Inflammatory macrophage (primary cell): Measurements from ENCODE around the gene NR6A1.

Experiments
- DNase-seq, 2 donors: peaks; one replicate each; pipeline ENCODE4 v3.0.0-alpha.2; 2020 to 2022

NR6A1 gene

DNA sequence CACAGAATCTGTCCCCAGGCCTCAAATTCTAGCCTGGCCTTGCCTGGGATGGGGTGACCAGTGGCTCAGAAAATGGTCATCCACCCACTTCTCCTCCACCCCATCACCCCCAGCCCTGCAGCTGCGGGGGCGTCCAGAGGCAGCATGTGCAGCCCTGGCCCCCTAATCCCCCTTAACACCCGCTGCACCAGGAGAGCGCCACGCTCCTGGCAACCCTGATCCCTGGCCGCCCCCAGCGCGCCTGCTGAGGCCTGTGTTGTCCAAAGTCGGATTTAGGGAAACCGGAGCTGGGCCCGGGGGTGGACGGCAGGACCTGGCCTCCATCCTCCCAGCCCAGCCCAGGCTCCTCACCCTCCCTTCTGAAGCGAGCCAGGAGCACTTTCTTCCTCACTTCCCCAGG, 285.9 kb downstream of the NR6A1 start:
- DNase-seq, result no peak

GRCh38 chr9:124483481-124483880, 287.6 kb downstream of the NR6A1 start:
- no peak for DNase-seq

- no peak for DNase-seq
Observed at GRCh38 chr9:124482431-124483031, 288.6 kb downstream of the NR6A1 start.

DNA sequence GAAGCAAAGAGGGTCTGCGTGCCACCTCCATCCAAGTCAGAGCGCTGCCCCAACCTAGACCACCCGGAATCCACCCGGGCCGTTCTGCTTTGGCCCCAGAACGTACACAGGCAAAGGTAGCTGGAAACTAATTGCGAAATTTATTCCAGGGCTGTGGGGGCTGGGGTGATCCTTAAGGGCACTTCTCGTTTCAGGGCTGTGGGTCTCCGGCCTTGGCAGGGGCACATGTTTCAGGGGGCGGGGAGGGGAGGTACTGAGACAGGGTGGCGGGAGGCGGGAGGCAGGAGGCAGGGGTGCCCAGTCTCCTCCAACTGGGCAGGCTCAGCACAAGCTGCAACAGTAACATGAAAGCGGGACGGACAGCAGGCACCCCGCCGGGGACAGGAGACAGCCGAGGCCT, 290.0 kb downstream of the NR6A1 start:
- peak in 1 of 2 donors; percentile 3 for DNase-seq

- no peak for DNase-seq
Observed at GRCh38 chr9:124480621-124480981, 290.5 kb downstream of the NR6A1 start.

- no peak for DNase-seq
Observed at GRCh38 chr9:124479947-124480620, 291.0 kb downstream of the NR6A1 start.

DNA sequence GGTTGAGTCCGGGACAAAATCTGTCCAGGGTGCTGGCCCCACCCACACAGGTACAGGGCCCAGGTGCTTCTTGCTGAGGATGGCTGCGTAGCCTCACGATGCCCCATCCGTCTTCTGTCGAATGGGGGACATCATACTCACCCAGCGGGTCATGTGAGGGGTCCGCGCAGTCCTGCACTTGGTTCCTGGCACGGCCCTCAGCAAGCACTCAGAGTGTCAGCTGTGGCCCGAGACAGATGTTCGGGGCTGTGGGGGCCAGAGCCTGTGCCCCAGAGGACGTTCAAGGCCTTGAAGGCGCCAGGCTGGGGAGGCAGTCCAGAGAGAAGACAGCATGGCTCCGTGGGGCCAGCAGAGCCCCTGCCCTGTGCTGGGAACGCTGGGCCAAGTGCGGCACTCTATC, 291.7 kb downstream of the NR6A1 start:
- DNase-seq, result no peak

DNA sequence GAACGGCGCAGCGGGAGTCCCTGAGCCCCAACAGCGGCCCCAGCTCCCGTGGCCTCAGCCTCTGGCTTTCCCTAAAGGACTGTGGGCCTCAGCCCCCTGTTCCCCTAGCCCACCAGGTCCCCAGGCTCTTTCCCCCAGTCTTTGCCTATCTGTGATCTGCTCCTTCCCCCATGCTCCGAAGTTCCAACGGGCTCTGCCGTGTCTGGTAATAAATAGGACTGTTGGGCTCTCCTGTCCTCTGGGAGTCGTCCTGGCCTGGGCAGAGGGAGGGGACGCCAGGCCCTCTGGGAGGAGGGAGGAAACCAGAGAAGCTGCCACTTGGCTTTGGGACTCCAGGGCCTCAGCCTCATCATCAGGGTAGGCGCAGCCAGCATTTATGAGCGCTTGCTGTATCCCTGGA, 292.8 kb downstream of the NR6A1 start:
- DNase-seq, result no peak

GRCh38 chr9:124477648-124478285, 293.3 kb downstream of the NR6A1 start:
- DNase-seq, result no peak

GRCh38 chr9:124477211-124477647, 293.9 kb downstream of the NR6A1 start:
- peak in 1 of 2 donors; percentile 28 for DNase-seq

GRCh38 chr9:124475868-124476690, 295.0 kb downstream of the NR6A1 start:
- DNase-seq, result peak in 1 of 2 donors; percentile 45

- no peak for DNase-seq
Observed at GRCh38 chr9:124475158-124475867, 295.8 kb downstream of the NR6A1 start.

GRCh38 chr9:124474151-124474550, 297.0 kb downstream of the NR6A1 start:
- no peak for DNase-seq

DNA sequence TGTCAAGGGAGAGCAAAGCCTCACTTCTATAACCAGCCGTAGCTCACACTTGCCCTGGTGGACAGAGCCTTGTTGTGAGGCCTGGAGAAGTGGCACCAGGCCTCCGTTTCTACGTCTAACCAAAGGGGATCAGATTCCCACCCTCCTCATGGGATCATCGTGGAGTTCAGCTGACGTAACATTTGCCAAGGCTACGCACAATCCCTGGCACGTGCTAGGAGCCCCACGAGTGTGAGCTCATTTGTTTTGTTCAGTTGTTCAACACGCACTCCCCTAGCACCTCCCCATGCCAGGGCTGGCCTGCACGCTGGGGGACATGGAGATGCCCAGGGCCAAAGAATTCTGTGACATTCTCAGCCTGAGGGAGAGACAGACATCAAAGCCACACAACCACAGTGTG, 297.8 kb downstream of the NR6A1 start:
- DNase-seq, result no peak

GRCh38 chr9:124472770-124473169, 298.3 kb downstream of the NR6A1 start:
- no peak for DNase-seq

DNA sequence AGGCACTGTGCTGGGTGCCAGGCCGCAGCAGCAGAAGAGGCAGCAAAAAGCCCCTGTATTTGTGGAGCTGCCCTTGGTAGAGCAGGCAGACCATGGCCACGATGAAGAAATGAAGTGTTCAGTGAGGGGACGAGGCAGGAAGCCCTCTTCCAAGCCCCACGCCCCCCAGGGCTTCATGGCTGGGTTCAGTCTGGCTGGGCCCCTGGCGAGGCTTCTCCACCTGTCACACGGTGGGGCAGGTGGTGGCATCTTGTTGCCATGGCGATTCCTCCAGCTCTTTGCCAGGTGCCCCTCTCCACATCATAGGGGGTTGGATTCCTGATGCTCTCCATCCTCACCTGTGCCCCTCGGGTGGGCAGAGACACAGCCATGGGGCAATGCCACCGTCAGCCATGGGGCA, 299.4 kb downstream of the NR6A1 start:
- DNase-seq, result no peak

DNA sequence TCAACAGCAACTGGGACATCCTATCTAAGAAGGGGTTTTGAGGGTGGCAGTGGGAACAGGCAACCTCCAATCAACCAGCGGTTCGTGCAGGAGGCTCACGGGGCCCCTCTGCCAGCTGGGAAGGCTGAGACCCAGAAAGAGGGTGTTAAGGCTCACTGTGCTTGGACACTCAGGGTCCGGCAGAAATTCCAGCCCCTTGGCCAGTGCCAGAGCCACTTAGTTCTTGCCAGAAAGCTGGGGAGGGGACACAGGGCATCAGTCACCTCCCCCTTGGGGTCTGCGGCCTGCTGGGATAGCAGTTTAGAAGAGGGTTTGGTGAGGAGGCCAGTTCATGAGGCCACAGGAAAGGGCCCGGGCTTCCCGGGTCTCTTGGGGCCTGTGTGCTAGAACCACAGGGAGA, 300.4 kb downstream of the NR6A1 start:
- no peak for DNase-seq

DNA sequence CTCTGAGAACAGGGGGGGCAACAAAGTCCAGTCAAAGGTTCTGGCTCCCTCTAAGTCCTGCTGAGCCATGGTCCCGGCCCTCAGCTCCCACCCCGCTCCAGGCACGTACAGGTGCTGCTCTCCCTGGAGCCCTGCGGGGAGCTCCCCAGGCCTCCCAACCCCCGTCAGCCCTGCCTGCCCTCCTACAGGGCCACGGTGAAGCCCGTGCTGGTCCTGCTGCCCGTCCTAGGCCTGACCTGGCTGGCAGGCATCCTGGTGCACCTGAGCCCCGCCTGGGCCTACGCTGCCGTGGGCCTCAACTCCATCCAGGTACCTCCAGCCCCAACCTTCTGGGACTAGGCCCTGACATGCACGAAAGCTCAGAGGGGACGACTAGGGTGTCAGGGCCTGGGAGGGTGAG, 300.8 kb downstream of the NR6A1 start:
- DNase-seq, result no peak

GRCh38 chr9:124469011-124469832, 301.9 kb downstream of the NR6A1 start:
- DNase-seq, result no peak

GRCh38 chr9:124468061-124468740, 302.9 kb downstream of the NR6A1 start:
- no peak for DNase-seq

- no peak for DNase-seq
Observed at GRCh38 chr9:124467410-124468060, 303.6 kb downstream of the NR6A1 start.
